Retinal pigment epithelial cell (primary cell): ENCODE results near the gene MMP20.

ENCODE experiments used
- DNase-seq: peaks from one replicate; pipeline ENCODE4 v3.0.0-alpha.2; 2010; ENCODE audit warnings: low read depth
- H3K4me3 ChIP-seq: 2 replicates; pipeline ENCODE4 v1.5.1; 2011; ENCODE audit warnings: mild to moderate bottlenecking, low read length, control low read depth, moderate library complexity
- CTCF ChIP-seq: conservative IDR thresholded peaks from 2 replicates; pipeline ENCODE4 v1.5.1; 2011; ENCODE audit warnings: low read depth, low read length, control low read depth, inconsistent platforms

MMP20 gene

GRCh38 chr11:102625177-102625576 is at the start of gene MMP20:
MMP20 (minus strand) TSS chr11:102625332; CDS start chr11:102625319, 13 bp downstream.
- no peak within 1 kb of the TSS for H3K4me3 ChIP-seq
- TF ChIP-seq CTCF: no peak
- DNase-seq: no peak

- TF ChIP-seq CTCF: no peak
- H3K4me3 ChIP-seq: no peak overlapping the region
- no peak for DNase-seq
These were observed 44.5 kb upstream of the MMP20 start for GRCh38 chr11:102669664-102670063.

GRCh38 chr11:102666331-102666957 is 41.3 kb upstream of the MMP20 start:
- peak; percentile 95 for TF ChIP-seq CTCF
- peak; percentile 9 for DNase-seq
- H3K4me3 ChIP-seq: no peak overlapping the region

GRCh38 chr11:102664001-102664752 is 39.0 kb upstream of the MMP20 start:
- peak; percentile 46 for TF ChIP-seq CTCF
- DNase-seq: no peak
- H3K4me3 ChIP-seq: no peak overlapping the region

GRCh38 chr11:102662607-102663006 is 37.5 kb upstream of the MMP20 start:
- H3K4me3 ChIP-seq: no peak overlapping the region
- no peak for TF ChIP-seq CTCF
- no peak for DNase-seq

GRCh38 chr11:102661040-102661439 is 35.9 kb upstream of the MMP20 start:
- no peak for TF ChIP-seq CTCF
- H3K4me3 ChIP-seq: no peak overlapping the region
- DNase-seq: no peak

- no peak for TF ChIP-seq CTCF
- no peak overlapping the region for H3K4me3 ChIP-seq
- no peak for DNase-seq
These were observed 31.4 kb upstream of the MMP20 start for GRCh38 chr11:102656528-102656927.
